Stomach (tissue), 9 donors: ENCODE measurements around the gene NEK6. TPM values are rescaled to one million over a fixed set of nuclear protein-coding genes. Genes with fewer than 3 reads are reported as not detected.
"Not testable (repeated sequence)": the region's sequence is repeated elsewhere in the genome, so short reads cannot be mapped to it uniquely, and the experiment has no call there.

ENCODE experiments used
- DNase-seq, 2 donors: peaks; one replicate each; pipeline versions ENCODE4 v3.0.0 to v3.0.0-alpha.2; 2013 to 2019
- H3K27ac ChIP-seq, 5 donors: fragments of 200-600 bp in 4 of 5; sonication (generic) in 4 of 5; one replicate each; pipeline ENCODE4 v1.5.1; 2013 to 2019; ENCODE audit warnings: mild to moderate bottlenecking in 1 of 5, moderate library complexity in 1 of 5
- H3K27me3 ChIP-seq, 3 donors: fragments of 200-600 bp; sonication (generic); one replicate each; pipeline ENCODE4 v1.5.1; 2017 to 2019; ENCODE audit warnings: mixed run types in 1 of 3
- H3K36me3 ChIP-seq, 4 donors: fragments of 200-600 bp; sonication (generic); 1 replicate in 3 of 4; 2 replicates in 1 of 4; pipeline ENCODE4 v1.5.1; 2016 to 2019
- H3K4me1 ChIP-seq, 4 donors: fragments of 200-600 bp; sonication (generic); one replicate each; pipeline ENCODE4 v1.5.1; 2016 to 2019
- H3K4me3 ChIP-seq, 4 donors: fragments of 200-600 bp; sonication (generic) in 3 of 4; one replicate each; pipeline ENCODE4 v1.5.1; 2016 to 2019; ENCODE audit warnings: mild to moderate bottlenecking in 1 of 4
- H3K9me3 ChIP-seq, 4 donors: fragments of 200-600 bp; sonication (generic); one replicate each; pipeline ENCODE4 v1.5.1; 2016 to 2019
- CTCF ChIP-seq, 7 experiments: fragments of 450-650 bp in 4 of 7; fragments of 200-600 bp in 3 of 7; sonication (generic) in 3 of 7; IDR thresholded peaks; one replicate each; pipeline ENCODE4 v1.5.1; 2016 to 2019; ENCODE audit warnings: antibody characterized with exemption in 7 of 7, control low read depth in 2 of 7, mild to moderate bottlenecking in 1 of 7
- EP300 ChIP-seq: sonication (generic); formaldehyde crosslinking; IDR thresholded peaks from one replicate; pipeline ENCODE4 v1.6.1; 2017; ENCODE audit warnings: antibody characterized with exemption
- POLR2A ChIP-seq, 4 donors: fragments of 450-650 bp; IDR thresholded peaks; one replicate each; pipeline ENCODE4 v1.6.1; 2016; ENCODE audit warnings: antibody characterized with exemption in 4 of 4, control low read depth in 2 of 4, mild to moderate bottlenecking in 1 of 4, moderate library complexity in 1 of 4
- POLR2AphosphoS5 ChIP-seq, 3 donors: sonication (generic); formaldehyde crosslinking; IDR thresholded peaks; one replicate each; pipeline ENCODE4 v1.6.1; 2016; ENCODE audit warnings: antibody characterized with exemption in 3 of 3
- WGBS, 5 donors: extraction: QIAGEN DNeasy Blood & Tissue Kit in 3 of 5; methylation state at CpG; one replicate each; pipeline versions ENCODE4 v1.1.5 to v1.1.7; 2013 to 2018; 5-methylcytosine and 5-hydroxymethylcytosine counted together
- intact Hi-C: fragments of 100-400 bp; cut with DNase I; formaldehyde crosslinking; loops from one replicate; pipeline ENCODE4 v1.15.1; 2023; ENCODE audit warnings: low total_unique reads
- polyA plus RNA-seq, 3 donors: library from polyadenylated mRNA; stranded (reverse); fragments of 200-250 nt; gene quantifications; one replicate each; pipeline ENCODE4 v1.2.3, GENCODE V29; 2013
- total RNA-seq, 5 donors: library from RNA; depleted of rRNA; stranded (reverse); fragments of >200 nt; gene quantifications; one replicate each; pipeline versions ENCODE4 v1.1.0 to v1.2.3, GENCODE V29; 2014 to 2016
- donor health status: healthy with polysubstance abuse.
- donor health status: Bipolar disorder and iron deficiency.
- donor health status: healthy.

The NEK6 gene
- total and polyA plus RNA-seq, 8 donors, result 6.0 to 76.8 (median 25.9) TPM

DNA sequence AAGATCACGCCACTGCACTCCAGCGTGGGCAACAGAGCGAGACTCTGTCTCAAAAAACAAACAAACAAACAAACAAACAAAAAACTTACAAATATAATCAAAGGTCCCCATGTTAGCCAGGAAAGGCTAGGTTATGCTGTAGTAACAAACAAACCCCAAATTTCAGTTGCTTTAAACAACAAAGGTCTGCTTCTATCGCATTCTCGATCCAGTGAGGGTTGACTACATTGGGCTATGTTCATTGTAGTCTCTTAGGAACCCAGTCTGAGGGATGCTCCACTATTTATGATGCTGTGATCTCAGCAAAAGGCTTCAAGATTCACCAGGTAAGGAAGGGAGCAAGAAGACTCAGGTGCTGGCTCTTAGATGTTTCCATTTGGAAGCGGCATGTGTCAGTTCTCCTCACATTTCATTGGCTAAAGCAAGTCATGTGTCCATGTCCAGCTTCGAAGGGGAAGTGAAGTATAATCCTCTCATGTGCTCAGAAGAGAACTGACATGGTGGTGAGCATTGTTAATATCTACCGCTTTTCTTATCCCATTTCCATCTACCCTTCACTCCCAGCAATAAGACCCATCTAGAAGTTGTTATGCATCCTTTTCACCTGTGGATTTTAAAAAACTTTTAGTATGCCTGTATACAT lies 26.5 kb upstream of the NEK6 start:
- no peak overlapping the region for H3K27ac ChIP-seq
- TF ChIP-seq POLR2A (IDR thresholded peaks at IDR 0.05), result no peak
- no peak for TF ChIP-seq CTCF (IDR thresholded peaks at IDR 0.05)
- TF ChIP-seq POLR2AphosphoS5 (IDR thresholded peaks at IDR 0.05), result no peak
- TF ChIP-seq EP300, result no peak
- no peak overlapping the region for H3K4me3 ChIP-seq
- H3K27me3 ChIP-seq, result no peaks in the 10 kb centered on the region
- no peaks in the 10 kb centered on the region for H3K36me3 ChIP-seq
- intact Hi-C loops, result no loop called here
- no peak for DNase-seq
- H3K9me3 ChIP-seq, result peaks cover 0 to 8% (median 3%) of the 10 kb centered on the region in 4 donors
- 84 to 92% (median 89%) methylated on average over 8 of the region's 8 CpGs for WGBS, 5 donors
- H3K4me1 ChIP-seq, result no peaks in the 10 kb centered on the region

GRCh38 chr9:124238546-124239140 lies 19.1 kb upstream of the NEK6 start:
- no peak overlapping the region for H3K4me3 ChIP-seq
- TF ChIP-seq POLR2A (IDR thresholded peaks at IDR 0.05) (no peak), POLR2AphosphoS5 (IDR thresholded peaks at IDR 0.05) (no peak), CTCF (IDR thresholded peaks at IDR 0.05) (no peak), EP300 (no peak)
- no peaks in the 10 kb centered on the region for H3K36me3 ChIP-seq
- 60 to 78% (median 71%) methylated on average over 5 of the region's 5 CpGs for WGBS, 5 donors
- H3K27ac ChIP-seq, result no peak overlapping the region
- H3K27me3 ChIP-seq, result no peaks in the 10 kb centered on the region
- intact Hi-C loops, result no loop called here
- peaks cover 0 to 8% (median 3%) of the 10 kb centered on the region in 4 donors for H3K9me3 ChIP-seq
- DNase-seq, result no peak
- H3K4me1 ChIP-seq, result peaks cover 0 to 36% (median 7%) of the 10 kb centered on the region in 4 donors

DNA sequence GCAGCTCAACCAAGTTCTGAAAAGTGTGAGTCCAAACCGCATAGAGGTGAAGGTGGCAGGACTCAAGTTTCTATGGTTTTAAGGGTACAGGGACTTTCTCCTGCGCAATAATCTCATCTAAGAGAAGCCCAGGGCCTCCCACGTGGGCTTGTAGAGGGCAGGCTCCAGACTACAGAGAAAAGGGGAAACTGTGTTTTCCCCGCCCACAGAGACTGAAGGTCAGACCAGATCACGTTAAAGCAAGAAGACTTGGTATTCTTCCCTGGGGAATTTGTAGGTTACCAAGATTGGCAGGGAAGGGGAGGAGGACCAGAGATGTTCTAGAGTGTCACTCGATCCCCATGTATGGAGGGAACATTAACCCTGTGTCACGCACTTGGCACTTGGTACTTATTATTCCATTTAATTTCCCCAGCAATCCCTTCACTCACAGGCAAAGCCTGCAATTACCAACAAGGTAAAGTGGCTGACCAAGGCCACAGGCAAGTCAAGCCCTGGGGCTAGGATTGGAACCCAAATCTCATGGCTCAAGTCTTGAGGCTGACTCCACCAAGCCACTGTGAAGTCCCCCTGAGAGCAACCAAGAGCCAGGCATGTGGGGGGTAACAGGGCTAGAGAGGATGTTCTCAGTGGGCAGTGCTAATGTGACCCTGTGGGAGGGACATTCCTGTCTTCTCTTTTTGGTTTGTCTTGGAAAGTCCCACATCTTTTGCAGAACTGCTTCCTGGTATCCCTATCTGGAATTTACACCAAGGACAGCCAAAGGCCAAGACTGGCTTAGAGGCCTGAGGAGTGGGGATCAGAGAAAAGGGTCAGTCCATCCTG lies 18.3 kb upstream of the NEK6 start:
- Histone ChIP-seq H3K27ac (no peak overlapping the region), H3K4me3 (no peak overlapping the region), H3K4me1 (peaks cover 0 to 36% (median 7%) of the 10 kb centered on the region in 4 donors), H3K9me3 (peaks cover 0 to 4% (median 1%) of the 10 kb centered on the region in 4 donors), H3K27me3 (no peaks in the 10 kb centered on the region), H3K36me3 (no peaks in the 10 kb centered on the region)
- intact Hi-C loops, result no loop called here
- DNase-seq, result no peak
- TF ChIP-seq CTCF (IDR thresholded peaks at IDR 0.05), result no peak
- TF ChIP-seq EP300, result no peak
- no peak for TF ChIP-seq POLR2AphosphoS5 (IDR thresholded peaks at IDR 0.05)
- no peak for TF ChIP-seq POLR2A (IDR thresholded peaks at IDR 0.05)
- WGBS, 5 donors, result 66 to 82% (median 80%) methylated on average over 7 of the region's 7 CpGs

GRCh38 chr9:124242331-124243194 lies 15.2 kb upstream of the NEK6 start:
- DNase-seq, result peak in 1 of 2 donors; percentile 84
- Histone ChIP-seq H3K27me3 (no peaks in the 10 kb centered on the region), H3K9me3 (no peaks in the 10 kb centered on the region), H3K27ac (peak overlapping the region in 4 of 5 donors; percentile 21 to 77 (median 49)), H3K4me3 (peak overlapping the region; percentile 22 to 34 (median 24)), H3K36me3 (no peaks in the 10 kb centered on the region), H3K4me1 (peaks cover 0 to 36% (median 7%) of the 10 kb centered on the region in 4 donors)
- WGBS, 5 donors, result 20 to 36% (median 23%) methylated on average over 23 to 24 of the region's 24 CpGs
- no peak for TF ChIP-seq EP300
- no peak for TF ChIP-seq POLR2AphosphoS5 (IDR thresholded peaks at IDR 0.05)
- TF ChIP-seq CTCF (IDR thresholded peaks at IDR 0.05), result no peak
- no peak for TF ChIP-seq POLR2A (IDR thresholded peaks at IDR 0.05)
- intact Hi-C loops, result no loop called here

GRCh38 chr9:124247393-124247792 lies 10.4 kb upstream of the NEK6 start:
- 93 to 96% (median 95%) methylated on average over 5 of the region's 5 CpGs for WGBS, 5 donors

More at GRCh38 chr9:124247393-124247792, 10.4 kb upstream of the NEK6 start:
- DNase-seq, H3K27me3 ChIP-seq, H3K4me3 ChIP-seq, intact Hi-C loops, H3K9me3 ChIP-seq, H3K36me3 ChIP-seq, H3K27ac ChIP-seq: not testable (repeated sequence)
- peaks cover 0 to 12% (median 5%) of the 10 kb centered on the region in 4 donors for H3K4me1 ChIP-seq
